Stromal cell of bone marrow (primary cell): ENCODE measurements around the gene MRM1.

Experiments used
- DNase-seq: peaks from one replicate; pipeline ENCODE4 v3.0.0-alpha.2; 2012; ENCODE audit warnings: low read depth

The MRM1 gene

DNA sequence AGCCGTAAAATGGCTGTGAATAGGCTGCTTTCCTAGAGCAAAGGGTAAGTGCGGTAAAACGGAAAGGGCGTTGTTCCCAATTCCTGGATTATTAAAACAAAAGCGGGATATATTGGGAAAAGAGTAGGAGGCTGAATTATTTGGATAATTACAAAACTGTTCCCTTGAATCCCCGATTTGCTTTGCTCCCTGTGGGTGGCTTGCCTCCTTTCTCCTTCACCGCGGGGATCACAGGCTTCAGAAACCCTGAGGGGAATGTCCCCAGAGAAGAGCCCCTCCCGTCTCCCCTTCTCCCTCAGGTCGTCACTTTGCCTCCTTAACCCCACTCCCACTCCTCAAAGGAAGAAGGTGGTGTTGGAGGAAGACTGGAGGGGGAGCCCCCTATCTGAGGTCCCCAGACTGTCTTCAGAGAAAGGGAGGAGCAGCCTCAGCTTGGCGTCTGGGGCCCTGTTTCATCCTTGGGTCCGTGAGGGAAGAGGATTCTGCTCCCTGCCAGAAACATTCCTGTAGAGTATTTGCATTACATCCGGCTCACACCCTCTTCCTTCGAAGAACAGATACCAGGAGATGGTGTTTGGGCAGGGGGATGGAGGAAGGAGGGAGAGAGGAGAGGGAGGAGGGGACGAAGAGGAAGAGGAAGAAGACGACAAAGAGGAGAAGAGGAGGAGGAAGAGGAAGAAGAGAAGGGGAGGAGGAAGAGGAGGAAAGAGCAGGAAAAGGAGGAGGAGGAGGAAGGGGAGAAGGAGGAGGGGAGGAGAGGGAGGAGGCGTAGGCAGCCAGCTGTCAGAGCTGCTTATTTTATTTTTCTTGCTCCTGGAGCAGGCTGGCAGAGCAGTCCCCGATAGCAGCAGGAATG is 31.8 kb downstream of the MRM1 start:
- DNase-seq = no peak

DNA sequence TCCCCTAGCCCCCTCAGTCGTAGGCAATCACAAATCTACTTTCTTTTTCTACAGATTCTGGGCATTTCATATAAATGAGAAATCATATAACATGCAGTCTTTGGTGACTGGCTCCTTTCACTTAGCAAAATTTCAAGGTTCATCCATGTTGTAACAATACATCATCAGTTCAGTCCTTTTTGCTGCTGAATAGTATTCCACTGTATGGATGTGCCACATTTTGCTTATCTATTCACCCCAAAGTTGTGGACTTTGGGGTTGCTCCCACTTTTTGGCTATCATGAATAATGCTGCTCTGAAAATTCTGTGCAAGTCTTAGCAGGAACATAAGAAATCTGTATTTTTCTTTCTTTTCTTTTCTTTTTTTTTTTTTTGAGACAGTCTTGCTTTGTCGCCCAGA is 39.0 kb downstream of the MRM1 start:
- DNase-seq = no peak

DNA sequence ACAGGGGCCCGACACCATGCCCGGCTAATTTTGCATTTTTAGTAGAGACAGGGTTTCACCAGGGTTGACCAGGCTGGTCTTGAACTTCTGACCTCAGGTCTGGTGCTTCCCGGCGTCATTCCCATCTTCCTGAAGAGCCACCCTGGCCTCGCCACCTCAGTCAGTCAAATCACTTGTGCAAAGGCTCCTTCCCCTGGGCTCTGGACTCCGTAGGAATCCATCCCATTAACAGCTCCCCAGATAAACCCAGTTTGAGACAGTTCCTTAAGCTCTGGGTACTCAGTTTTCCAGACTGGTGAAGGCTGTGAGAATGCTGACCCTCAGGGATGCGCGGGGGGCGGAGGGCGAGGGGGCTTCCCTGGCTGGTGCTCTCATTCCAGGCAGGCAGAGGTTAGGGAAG is 39.5 kb downstream of the MRM1 start:
- no peak for DNase-seq

DNA sequence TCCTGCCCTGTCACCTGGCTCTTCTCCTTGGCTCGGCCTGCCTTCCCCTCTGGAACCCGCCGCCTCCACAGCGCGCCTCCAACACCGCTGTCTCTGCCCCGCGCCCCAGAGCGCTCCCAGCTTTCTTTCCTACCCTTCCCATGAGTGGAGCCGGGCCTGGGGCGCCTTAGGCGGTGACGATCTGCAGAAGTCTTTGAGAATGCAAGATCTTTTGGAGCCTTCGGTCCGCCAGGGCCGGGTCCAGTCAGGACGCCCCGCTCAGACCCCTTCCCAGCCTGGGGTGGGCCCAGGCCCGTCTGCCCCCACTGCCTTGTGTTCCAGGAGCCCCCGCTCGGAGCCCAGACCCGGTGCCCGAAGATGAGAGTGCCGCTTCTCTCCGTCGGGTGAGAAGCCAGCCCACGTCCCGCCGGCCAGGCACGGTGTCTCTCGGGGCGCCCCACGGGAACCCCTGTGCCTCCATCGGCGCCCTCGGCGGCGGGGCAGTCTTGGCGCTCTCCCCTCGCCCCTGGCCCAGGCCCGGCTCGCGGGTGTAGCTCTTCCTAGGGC is 40.0 kb downstream of the MRM1 start:
- no peak for DNase-seq

DNA sequence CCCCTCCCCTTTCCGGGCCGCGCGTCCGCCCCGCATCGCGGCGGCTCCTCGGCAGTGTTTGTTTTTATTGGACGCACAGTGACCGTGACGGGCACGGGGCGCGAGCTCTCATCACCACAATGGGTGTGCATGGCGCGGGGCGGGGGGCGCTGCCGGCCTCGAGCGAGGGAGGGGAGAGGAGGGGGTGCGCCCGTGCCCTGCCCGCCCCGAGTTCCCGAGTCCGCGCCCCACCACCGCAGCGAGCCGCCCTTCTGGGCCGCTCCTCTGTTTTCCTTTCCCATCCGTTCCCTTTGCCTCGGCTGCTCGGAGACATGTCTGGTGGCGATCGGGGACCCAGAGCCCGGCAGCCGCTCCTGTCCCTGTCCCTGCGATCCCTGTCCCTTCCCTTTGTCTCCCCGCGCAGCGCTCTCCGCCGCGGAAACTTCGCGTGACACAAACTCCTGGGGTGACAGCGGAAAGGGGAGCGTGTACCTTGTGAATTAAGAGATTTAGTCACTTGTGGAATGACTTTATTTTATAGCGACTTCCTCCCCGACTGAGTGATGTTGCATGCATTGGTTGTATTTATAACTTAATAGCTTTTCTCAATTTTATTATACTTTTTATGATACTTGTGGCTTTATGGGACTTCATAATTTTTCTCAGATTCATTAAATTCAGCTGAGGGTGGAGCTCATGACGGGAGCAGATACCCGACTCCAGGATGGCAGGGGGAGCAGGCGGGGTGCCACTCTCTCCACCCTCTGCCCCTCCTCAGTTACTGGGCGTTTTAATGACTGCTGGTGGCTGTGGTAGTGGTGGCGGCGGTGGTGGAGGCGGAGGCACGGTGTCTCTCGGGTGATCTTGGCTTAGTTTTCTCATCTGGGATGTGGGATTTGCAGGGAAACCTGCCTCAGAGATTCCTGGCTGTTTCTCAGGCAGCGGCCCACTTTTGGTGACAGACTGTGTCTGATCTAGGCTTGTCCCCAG is 40.8 kb downstream of the MRM1 start:
- DNase-seq = no peak

DNA sequence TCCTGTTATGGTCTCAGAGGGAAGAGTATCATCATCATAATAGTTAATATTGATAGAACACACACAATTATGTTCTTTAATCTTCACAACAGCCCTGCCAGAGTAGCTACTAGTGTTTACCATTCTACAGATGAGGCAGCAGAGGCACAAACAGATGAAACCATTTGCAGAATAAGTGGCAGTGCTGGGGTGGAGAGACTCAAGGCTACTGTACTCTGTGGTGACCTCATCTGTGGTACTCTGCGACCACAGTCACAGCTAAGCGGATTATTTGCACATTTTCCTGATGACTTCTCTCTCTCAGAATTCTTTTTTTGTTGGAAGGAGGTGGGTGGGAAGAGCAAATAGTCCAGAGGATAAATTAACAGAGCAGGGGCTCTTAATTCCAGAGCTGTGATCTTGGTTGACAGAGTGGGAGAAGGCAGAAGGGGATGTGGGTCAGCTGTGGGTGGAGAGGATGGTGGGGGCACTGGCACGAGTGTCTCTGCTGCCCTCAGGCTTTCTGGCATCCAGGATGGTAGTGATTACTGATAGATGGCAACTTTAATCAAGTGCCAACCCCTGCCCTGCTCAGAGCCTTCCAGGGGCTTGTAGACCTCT is 41.8 kb downstream of the MRM1 start:
- no peak for DNase-seq

DNA sequence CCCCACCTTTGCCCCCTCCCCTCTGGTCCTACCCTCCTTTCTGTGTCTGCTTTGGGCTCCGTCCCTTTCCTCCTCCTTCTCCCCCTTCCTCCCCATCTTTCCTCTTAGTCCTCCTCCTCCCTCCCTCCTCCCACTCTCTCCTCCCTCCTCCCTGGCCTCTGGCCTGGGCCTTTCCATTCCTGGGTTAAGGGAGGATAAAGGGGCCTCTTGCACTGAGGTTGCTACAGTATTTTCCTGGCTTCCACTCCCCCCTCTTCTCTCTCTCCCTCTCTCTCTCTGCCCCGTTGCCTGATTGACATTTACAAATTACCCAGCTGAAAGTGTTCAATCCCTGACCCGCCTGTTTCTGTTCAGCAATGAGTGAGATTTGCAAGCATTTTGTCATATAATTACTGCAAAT is 44.0 kb downstream of the MRM1 start:
- DNase-seq = no peak

DNA sequence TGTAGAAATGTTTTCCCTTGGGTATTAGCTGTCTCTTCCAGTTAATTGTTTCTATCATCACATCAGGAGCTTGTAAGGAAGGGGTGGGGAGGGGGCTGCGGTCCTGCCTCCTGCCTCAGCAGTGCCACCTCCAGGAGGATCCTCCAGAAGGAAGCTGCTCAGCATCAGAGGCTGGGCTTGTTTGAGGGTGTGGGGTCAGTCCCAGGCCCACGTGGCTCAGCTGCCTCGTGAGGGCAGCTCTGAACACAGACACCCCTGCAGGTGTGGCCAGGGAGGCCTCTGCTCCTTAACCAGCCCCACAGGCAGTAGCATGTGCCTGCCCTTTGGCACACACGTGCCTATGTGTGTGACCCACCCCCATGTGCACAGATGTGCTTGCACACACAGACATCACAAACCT is 46.3 kb downstream of the MRM1 start:
- no peak for DNase-seq

DNA sequence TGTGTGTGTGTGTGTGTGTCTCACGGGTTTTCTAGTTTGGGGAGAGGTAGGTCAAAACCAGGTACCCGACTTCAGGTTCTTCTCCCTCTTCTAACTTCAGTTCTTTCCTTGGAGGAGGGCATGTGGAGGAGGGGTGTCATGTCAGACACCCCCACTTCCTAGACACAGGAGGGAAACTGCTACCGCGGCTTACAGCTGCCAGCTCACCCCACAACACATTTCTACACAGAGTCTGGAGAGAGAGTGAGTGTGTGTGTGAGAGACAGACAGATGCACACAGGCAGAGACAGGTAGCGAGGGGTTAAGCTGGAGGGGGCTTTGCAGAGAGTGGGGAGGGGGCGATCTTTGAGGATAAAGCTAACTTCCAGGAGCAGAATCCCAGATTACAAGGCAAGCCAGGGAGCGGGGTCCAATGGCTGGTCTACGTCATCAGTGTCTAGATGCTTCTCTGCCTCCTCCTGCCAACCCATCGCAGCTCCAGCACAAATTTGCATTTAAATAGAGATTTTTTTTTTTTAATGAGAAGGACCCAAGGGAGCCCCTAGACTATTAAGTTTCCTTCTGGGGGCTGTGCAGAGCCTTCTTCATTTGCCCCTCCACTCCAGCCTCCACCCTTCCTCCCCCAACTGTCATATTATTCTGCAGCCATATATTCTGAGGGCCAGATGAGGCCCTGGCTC is 48.9 kb downstream of the MRM1 start:
- no peak for DNase-seq

DNA sequence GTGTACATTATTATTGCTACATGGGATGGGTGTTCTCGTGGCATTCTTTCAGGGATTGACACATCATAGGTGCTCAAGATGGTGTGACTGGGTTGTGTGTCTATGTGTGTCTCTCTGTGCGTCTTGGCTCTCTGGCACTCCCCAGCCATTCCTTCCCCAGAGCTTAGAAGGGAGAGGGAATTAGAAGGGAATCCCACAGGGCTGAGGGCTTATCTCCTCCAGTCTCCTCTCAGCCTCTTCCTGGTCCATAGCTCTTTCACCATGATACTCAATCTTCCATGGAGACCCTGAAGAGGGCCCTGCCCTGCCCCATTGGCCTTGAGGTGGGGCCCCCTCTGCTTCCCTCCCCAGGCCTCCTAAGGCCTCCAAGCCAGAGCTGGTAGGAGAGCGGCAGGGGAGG is 52.0 kb downstream of the MRM1 start:
- no peak for DNase-seq

DNA sequence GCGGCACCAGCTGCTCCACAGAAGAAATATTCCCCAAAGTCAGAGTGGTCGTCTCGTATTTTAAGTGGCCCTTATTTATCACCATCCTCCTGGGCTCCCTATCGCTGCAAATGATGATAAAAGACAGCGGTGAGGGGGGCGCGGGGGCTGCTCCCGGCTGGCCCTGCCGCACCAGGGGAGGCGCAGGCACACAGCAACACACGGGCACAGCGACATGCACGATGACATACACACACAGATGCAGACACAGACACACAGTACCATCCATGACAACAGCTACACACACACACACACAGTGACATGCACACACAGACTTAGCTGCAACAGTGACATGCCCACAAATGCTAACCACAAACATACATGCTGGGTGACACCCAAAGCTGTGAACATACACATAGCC is 52.5 kb downstream of the MRM1 start:
- no peak for DNase-seq

DNA sequence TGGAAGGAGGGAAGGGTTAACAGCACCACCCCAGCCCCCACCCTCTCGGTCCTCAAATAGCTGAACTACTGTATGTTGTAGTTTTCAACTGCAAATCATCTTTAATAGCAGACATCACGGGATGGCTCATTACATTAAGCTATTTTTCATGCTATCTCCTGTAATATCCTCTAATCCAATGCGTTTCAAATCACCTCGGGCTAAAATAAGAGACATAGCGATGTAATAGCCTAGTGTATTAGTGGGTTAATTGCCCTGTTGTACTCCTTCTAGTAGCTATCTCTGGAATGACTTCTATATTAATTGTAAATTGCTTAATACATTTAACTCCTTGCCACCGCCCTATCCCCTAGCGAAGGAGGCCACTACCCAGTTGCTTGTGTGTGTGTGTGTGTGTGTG is 54.3 kb downstream of the MRM1 start:
- no peak for DNase-seq

DNA sequence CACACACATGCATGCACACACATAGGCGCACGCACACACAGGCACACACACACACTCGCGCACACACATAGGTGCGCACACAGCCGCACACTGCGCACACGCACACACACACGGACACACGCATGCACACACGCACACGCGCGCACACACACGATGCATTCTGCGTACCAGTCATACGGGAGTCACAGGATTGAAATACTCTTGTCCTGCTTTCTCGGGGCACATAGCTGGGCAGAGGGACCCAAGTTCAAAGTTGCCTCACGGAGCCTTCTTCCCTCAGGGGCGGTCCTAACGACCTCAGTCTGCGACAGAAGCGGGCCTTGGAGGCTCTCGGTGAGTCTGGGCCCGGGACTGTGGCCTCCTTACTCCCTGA is 56.0 kb downstream of the MRM1 start:
- no peak for DNase-seq

DNA sequence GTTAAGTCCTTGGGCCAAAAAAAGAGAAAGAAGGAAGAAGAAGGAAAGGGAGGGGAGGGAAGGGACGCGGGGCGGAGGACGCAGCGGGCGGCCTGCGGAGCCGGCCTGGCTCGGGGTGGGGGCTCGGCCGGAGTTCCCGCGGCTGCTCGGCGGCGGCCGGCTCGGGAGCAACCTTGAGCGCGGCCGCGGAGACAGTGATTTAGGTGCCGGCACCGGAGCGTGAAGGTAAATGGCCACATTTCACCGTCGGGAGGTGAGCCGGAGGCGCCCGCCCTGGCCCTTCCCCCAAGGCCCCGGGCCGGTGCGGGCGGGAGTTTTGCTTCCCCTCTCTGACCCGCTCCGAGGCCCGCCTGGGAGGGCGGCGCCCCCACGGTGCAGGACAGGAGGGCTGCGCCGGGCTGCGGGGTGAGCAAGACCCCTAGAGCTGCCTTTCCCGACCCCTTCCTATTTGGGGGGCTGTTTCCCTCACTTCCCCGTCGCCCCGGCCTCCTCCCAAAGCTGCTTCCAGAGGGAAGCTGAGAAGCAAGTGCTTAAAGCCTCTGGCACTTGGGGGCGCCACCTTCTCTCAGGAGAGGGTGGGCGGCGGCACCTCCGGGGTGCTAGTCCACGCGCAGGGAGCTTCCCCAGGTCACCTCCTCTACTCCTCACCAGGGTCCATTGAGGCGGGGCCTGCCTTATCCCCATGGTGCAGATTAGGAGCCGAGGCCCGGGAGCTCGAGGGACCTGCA is 56.5 kb downstream of the MRM1 start:
- DNase-seq = no peak
